ENCODE measurements around the gene TCEANC2.
A peak's percentile ranks its signal among the peaks of the same experiment; 100 is the strongest.

Gene TCEANC2

GRCh38 chr1:54117815-54118563 is 64.6 kb downstream of the TCEANC2 start:
- DNase-seq = peak; percentile 31

GRCh38 chr1:54118704-54119103 is 65.3 kb downstream of the TCEANC2 start:
- DNase-seq = peak; percentile 38

- DNase-seq = no peak
Measured at GRCh38 chr1:54120018-54120697, 66.8 kb downstream of the TCEANC2 start.

GRCh38 chr1:54120698-54121481 is 67.5 kb downstream of the TCEANC2 start:
- DNase-seq = peak; percentile 11

GRCh38 chr1:54121482-54122134 is 68.2 kb downstream of the TCEANC2 start:
- peak; percentile 89 for DNase-seq

GRCh38 chr1:54122135-54122751 is 68.8 kb downstream of the TCEANC2 start:
- DNase-seq = no peak

- no peak for DNase-seq
Measured at GRCh38 chr1:54122992-54123391, 69.6 kb downstream of the TCEANC2 start.

- no peak for DNase-seq
Measured at GRCh38 chr1:54124472-54124871, 71.1 kb downstream of the TCEANC2 start.

GRCh38 chr1:54124906-54125305 is 71.5 kb downstream of the TCEANC2 start:
- no peak for DNase-seq

- DNase-seq = no peak
Measured at GRCh38 chr1:54125386-54126070, 72.1 kb downstream of the TCEANC2 start.

GRCh38 chr1:54126271-54126815 is 72.9 kb downstream of the TCEANC2 start:
- no peak for DNase-seq

- no peak for DNase-seq
Measured at GRCh38 chr1:54127594-54128300, 74.3 kb downstream of the TCEANC2 start.

- DNase-seq = no peak
Measured at GRCh38 chr1:54129858-54130257, 76.5 kb downstream of the TCEANC2 start.

GRCh38 chr1:54131419-54131818 is 78.0 kb downstream of the TCEANC2 start:
- DNase-seq = no peak

GRCh38 chr1:54132495-54132894 is 79.1 kb downstream of the TCEANC2 start:
- DNase-seq = peak; percentile 42

- DNase-seq = no peak
Measured at GRCh38 chr1:54134295-54134694, 80.9 kb downstream of the TCEANC2 start.

GRCh38 chr1:54135436-54136120 is 82.2 kb downstream of the TCEANC2 start:
- DNase-seq = no peak

- DNase-seq = no peak
Measured at GRCh38 chr1:54136269-54136896, 83.0 kb downstream of the TCEANC2 start.

- DNase-seq = no peak
Measured at GRCh38 chr1:54136963-54137533, 83.6 kb downstream of the TCEANC2 start.
